HEK293 (cell line): ENCODE results near the gene VKORC1.

Experiments used
- CTCF ChIP-seq: fragments of 450-650 bp; formaldehyde crosslinking; IDR thresholded peaks from 2 replicates; pipeline ENCODE4 v1.5.1; 2016; ENCODE audit warnings: missing biosample characterization, missing genetic modification characterization
- ZBTB8A ChIP-seq: fragments of 450-650 bp; formaldehyde crosslinking; IDR thresholded peaks from 2 replicates; pipeline ENCODE4 v1.5.1; 2016; ENCODE audit warnings: missing biosample characterization, missing genetic modification characterization
- ZNF341 ChIP-seq: fragments of 450-650 bp; formaldehyde crosslinking; IDR thresholded peaks from 2 replicates; pipeline ENCODE4; 2016; ENCODE audit warnings: low read depth, missing biosample characterization, missing genetic modification characterization
- ZNF639 ChIP-seq: fragments of 450-650 bp; formaldehyde crosslinking; IDR thresholded peaks from 2 replicates; pipeline ENCODE4 v1.5.1; 2016; ENCODE audit warnings: missing biosample characterization, missing genetic modification characterization
- ZNF792 ChIP-seq: fragments of 450-650 bp; formaldehyde crosslinking; IDR thresholded peaks from 2 replicates; pipeline ENCODE4 v1.5.1; 2016; ENCODE audit warnings: missing biosample characterization, missing genetic modification characterization
- TF ChIP-seq, protein P1 (sequence below): fragments of 450-650 bp; formaldehyde crosslinking; IDR thresholded peaks from 2 replicates; pipeline ENCODE4 v1.5.1; 2016; ENCODE audit warnings: missing biosample characterization, missing genetic modification characterization

- TF ChIP-seq CTCF (tag by site-specific recombination) (no peak), ZNF792 (no peak), ZBTB8A (no peak), ZNF341 (no peak), ZNF639 (tag by site-specific recombination) (no peak)
- TF ChIP-seq, protein P1, sequence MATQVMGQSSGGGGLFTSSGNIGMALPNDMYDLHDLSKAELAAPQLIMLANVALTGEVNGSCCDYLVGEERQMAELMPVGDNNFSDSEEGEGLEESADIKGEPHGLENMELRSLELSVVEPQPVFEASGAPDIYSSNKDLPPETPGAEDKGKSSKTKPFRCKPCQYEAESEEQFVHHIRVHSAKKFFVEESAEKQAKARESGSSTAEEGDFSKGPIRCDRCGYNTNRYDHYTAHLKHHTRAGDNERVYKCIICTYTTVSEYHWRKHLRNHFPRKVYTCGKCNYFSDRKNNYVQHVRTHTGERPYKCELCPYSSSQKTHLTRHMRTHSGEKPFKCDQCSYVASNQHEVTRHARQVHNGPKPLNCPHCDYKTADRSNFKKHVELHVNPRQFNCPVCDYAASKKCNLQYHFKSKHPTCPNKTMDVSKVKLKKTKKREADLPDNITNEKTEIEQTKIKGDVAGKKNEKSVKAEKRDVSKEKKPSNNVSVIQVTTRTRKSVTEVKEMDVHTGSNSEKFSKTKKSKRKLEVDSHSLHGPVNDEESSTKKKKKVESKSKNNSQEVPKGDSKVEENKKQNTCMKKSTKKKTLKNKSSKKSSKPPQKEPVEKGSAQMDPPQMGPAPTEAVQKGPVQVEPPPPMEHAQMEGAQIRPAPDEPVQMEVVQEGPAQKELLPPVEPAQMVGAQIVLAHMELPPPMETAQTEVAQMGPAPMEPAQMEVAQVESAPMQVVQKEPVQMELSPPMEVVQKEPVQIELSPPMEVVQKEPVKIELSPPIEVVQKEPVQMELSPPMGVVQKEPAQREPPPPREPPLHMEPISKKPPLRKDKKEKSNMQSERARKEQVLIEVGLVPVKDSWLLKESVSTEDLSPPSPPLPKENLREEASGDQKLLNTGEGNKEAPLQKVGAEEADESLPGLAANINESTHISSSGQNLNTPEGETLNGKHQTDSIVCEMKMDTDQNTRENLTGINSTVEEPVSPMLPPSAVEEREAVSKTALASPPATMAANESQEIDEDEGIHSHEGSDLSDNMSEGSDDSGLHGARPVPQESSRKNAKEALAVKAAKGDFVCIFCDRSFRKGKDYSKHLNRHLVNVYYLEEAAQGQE (tag by site-specific recombination): no peak
Observed at GRCh38 chr16:31081428-31082351, 12.9 kb downstream of the VKORC1 start.
